A549 (cell line): ENCODE results near the gene RARA. TPM values are rescaled to one million over a fixed set of nuclear protein-coding genes. Genes with fewer than 3 reads are reported as not detected.

Source experiments
- ATAC-seq, 2 experiments: fragments of 200-7000 bp in 1 of 2; fragments of >200 bp in 1 of 2; cut with Nextera tagmentation in 1 of 2; cut with Tn5 transposase in 1 of 2; 3 replicates each; pipeline versions ENCODE4 v1.8.0 to v1.9.1; 2018 to 2020; ENCODE audit warnings: mild to moderate bottlenecking in 1 of 2, moderate library complexity in 1 of 2
- CTCF ChIA-PET: fragments of 300-600 bp; sonication (Branson Sonifier 250); formaldehyde crosslinking; extraction: SDS; loops from one replicate; lab custom pipeline; 2021; ENCODE audit warnings: antibody characterized with exemption, inconsistent platforms; lab: Yijun Ruan, JAX
- POLR2A ChIA-PET: fragments of 350-600 bp; formaldehyde crosslinking; extraction: SDS; loops from one replicate; lab custom pipeline; 2021; ENCODE audit warnings: antibody characterized with exemption, inconsistent platforms; lab: Yijun Ruan, JAX
- DNase-seq, 2 experiments: peaks; one replicate each; pipeline versions ENCODE4 v3.0.0 to v3.0.0-alpha.2; 2011 to 2016; ENCODE audit warnings: low read depth in 1 of 2, low spot score in 1 of 2
- FAIRE-seq: peaks from 2 replicates; lab custom pipeline; 2011; peaks lifted over from hg19 to GRCh38; lab: Jason Lieb, UNC
- H3K27ac ChIP-seq, 2 experiments: fragments of >200 bp; sonication (Bioruptor Twin); formaldehyde crosslinking; 3 replicates each; pipeline ENCODE4 v1.5.1; 2016 to 2017
- H3K4me1 ChIP-seq: fragments of >200 bp; sonication (Bioruptor Twin); formaldehyde crosslinking; 3 replicates; pipeline ENCODE4 v1.6.1; 2016
- H3K4me2 ChIP-seq: fragments of >200 bp; sonication (Bioruptor Twin); formaldehyde crosslinking; 3 replicates; pipeline ENCODE4 v1.6.1; 2016
- H3K4me3 ChIP-seq: fragments of >200 bp; sonication (Bioruptor Twin); formaldehyde crosslinking; 3 replicates; pipeline ENCODE4 v1.5.1; 2016
- H3K9me3 ChIP-seq: fragments of >200 bp; sonication (Bioruptor Twin); formaldehyde crosslinking; 3 replicates; pipeline ENCODE4 v1.6.1; 2016
- CBX8 ChIP-seq: fragments of 200-600 bp; sonication (generic); IDR thresholded peaks from 2 replicates; pipeline ENCODE4 v1.6.1; 2016
- HOXA7 ChIP-seq: fragments of 250-450 bp; sonication (Bioruptor Pico); IDR thresholded peaks from 2 replicates; pipeline ENCODE4 v1.5.0; 2020; ENCODE audit warnings: mild to moderate bottlenecking, moderate library complexity
- KDM1A ChIP-seq: fragments of 200-600 bp; sonication (generic); IDR thresholded peaks from 2 replicates; pipeline ENCODE4 v1.6.1; 2016; ENCODE audit warnings: low read depth, mild to moderate bottlenecking
- KDM5A ChIP-seq: fragments of 200-600 bp; sonication (generic); IDR thresholded peaks from 2 replicates; pipeline ENCODE4 v1.6.1; 2016; ENCODE audit warnings: antibody characterized with exemption, mild to moderate bottlenecking
- NFE2L2 ChIP-seq: fragments of 150-350 bp; conservative IDR thresholded peaks from 2 replicates; pipeline ENCODE4 v1.6.1; 2014; ENCODE audit warnings: low read length
- NPAS2 ChIP-seq: fragments of 250-450 bp; sonication (Bioruptor Pico); IDR thresholded peaks from 2 replicates; pipeline ENCODE4 v1.8.0; 2022; ENCODE audit warnings: mild to moderate bottlenecking, moderate library complexity, borderline replicate concordance
- PHF8 ChIP-seq: fragments of 200-600 bp; sonication (generic); IDR thresholded peaks from 2 replicates; pipeline ENCODE4 v1.6.1; 2016; ENCODE audit warnings: low read depth, mild to moderate bottlenecking, antibody characterized with exemption, moderate library complexity, borderline replicate concordance
- RCOR1 ChIP-seq: fragments of 150-350 bp; IDR thresholded peaks from 2 replicates; pipeline ENCODE4 v1.6.1; 2014; ENCODE audit warnings: antibody characterized with exemption, low read length, low read depth
- ZSCAN20 ChIP-seq: fragments of 250-450 bp; sonication (Bioruptor Pico); IDR thresholded peaks from 2 replicates; pipeline ENCODE4 v1.8.0; 2022; ENCODE audit warnings: mild to moderate bottlenecking, moderate library complexity
- WGBS: methylation state at CpG from one replicate; pipeline ENCODE4 v1.1.6; 2017; ENCODE audit errors: missing lambda C conversion rate; 5-methylcytosine and 5-hydroxymethylcytosine counted together
- polyA plus RNA-seq, 4 experiments: library from polyadenylated mRNA; depleted of rRNA in 3 of 4; stranded (reverse); fragments of >200 nt; fragmentation: RNase III in 1 of 4; extraction: RNeasy Plus Mini Kit Qiagen cat#74134 plus additional on column Dnase treatment in 1 of 4; gene quantifications; 2 replicates in 3 of 4; 3 replicates in 1 of 4; pipeline ENCODE4 v1.2.3, GENCODE V29; 2011 to 2017
- TF ChIP-seq, protein P1 (sequence below): fragments of 200-600 bp; sonication (generic); IDR thresholded peaks from 2 replicates; pipeline ENCODE4 v1.6.1; 2016; ENCODE audit warnings: antibody characterized with exemption, mild to moderate bottlenecking, moderate library complexity
- TF ChIP-seq, protein P2 (sequence below): fragments of 450-650 bp; IDR thresholded peaks from 2 replicates; pipeline ENCODE4 v1.6.1; 2014; ENCODE audit warnings: antibody characterized with exemption
- TF ChIP-seq, protein P3 (sequence below): IDR thresholded peaks from 2 replicates; pipeline ENCODE4 v1.6.1; 2012

Gene RARA
- polyA plus RNA-seq, 2 of the 4 experiments (the other 2 are of a cell fraction), result 8.6 to 17.2 TPM

DNA sequence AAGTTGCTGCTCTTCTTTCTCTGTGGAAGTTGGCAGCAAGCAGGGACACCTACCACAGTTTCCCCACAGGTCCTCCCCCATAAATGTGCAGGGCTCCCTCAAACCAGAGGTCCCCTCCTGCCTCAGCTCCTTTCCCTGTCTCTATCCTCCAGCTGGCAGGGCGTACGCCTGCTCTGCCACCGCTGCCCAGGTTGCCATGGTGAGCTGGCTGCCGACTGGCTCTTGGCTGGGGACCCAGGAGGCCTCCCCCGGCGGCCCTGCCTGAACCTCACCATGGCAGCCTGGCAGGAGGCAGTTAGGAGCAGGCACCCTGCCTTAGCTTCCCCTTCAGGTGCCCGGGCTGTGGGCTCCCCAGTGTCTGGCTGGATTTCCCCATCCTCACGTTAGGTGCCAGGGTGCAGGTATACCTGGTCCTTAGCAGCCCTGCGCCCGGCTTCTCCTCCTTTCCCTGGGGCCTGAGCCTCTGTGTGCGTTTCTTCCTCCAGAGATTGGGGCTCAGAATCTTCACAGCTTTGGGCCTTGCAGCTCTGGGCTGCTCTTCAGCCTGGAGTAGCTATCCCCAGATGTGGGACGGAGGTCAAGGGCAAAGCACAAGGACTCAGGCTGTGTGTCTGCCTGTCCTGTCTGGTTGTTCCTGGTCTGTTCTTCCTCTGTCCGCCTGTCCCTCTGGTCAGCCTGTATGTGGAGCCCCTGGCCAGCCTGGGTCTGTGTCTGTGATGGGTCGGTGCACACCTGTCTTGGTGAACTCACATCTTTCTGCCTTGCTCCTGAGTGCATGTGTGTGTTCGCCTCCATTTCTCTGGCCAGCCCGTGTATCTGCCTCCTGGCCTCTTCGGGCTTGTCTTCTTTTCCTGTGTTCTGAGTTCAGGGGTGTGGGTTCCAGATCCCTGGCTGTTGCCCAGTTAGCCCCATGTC, 39.8 kb downstream of the RARA start:
- WGBS, result 86% methylated on average over 17 of the region's 17 CpGs
- Histone ChIP-seq H3K4me2 (peak overlapping the region; percentile 12; the same call in 1 of the 3 replicates), H3K4me3 (no peak overlapping the region), H3K27ac (peak overlapping the region in 1 of 2 experiments; percentile 37; a peak in 2 of 6 replicates), H3K9me3 (no peaks in the 10 kb centered on the region), H3K4me1 (peaks cover 99% of the 10 kb centered on the region)
- POLR2A ChIA-PET, result no interaction called here
- CTCF ChIA-PET, result interaction anchor here (0.6 to 40.3 kb wide), 6 partner anchors 9 to 211 kb away, joined by 3 to 2395 read pairs (median 4); partner anchors contain the start of genes CDC6, RARA and WIPF2
- ATAC-seq (no peak), FAIRE-seq (no peak), DNase-seq (no peak)
- TF ChIP-seq HOXA7 (CRISPR knock-in tag) (no peak), CBX8 (no peak), ZSCAN20 (no peak), NPAS2 (no peak), PHF8 (no peak), NFE2L2 (no peak), RCOR1 (no peak)
- TF ChIP-seq, protein P1, sequence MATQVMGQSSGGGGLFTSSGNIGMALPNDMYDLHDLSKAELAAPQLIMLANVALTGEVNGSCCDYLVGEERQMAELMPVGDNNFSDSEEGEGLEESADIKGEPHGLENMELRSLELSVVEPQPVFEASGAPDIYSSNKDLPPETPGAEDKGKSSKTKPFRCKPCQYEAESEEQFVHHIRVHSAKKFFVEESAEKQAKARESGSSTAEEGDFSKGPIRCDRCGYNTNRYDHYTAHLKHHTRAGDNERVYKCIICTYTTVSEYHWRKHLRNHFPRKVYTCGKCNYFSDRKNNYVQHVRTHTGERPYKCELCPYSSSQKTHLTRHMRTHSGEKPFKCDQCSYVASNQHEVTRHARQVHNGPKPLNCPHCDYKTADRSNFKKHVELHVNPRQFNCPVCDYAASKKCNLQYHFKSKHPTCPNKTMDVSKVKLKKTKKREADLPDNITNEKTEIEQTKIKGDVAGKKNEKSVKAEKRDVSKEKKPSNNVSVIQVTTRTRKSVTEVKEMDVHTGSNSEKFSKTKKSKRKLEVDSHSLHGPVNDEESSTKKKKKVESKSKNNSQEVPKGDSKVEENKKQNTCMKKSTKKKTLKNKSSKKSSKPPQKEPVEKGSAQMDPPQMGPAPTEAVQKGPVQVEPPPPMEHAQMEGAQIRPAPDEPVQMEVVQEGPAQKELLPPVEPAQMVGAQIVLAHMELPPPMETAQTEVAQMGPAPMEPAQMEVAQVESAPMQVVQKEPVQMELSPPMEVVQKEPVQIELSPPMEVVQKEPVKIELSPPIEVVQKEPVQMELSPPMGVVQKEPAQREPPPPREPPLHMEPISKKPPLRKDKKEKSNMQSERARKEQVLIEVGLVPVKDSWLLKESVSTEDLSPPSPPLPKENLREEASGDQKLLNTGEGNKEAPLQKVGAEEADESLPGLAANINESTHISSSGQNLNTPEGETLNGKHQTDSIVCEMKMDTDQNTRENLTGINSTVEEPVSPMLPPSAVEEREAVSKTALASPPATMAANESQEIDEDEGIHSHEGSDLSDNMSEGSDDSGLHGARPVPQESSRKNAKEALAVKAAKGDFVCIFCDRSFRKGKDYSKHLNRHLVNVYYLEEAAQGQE, result no peak
- TF ChIP-seq, protein P2, sequence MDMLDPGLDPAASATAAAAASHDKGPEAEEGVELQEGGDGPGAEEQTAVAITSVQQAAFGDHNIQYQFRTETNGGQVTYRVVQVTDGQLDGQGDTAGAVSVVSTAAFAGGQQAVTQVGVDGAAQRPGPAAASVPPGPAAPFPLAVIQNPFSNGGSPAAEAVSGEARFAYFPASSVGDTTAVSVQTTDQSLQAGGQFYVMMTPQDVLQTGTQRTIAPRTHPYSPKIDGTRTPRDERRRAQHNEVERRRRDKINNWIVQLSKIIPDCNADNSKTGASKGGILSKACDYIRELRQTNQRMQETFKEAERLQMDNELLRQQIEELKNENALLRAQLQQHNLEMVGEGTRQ, result no peak

DNA sequence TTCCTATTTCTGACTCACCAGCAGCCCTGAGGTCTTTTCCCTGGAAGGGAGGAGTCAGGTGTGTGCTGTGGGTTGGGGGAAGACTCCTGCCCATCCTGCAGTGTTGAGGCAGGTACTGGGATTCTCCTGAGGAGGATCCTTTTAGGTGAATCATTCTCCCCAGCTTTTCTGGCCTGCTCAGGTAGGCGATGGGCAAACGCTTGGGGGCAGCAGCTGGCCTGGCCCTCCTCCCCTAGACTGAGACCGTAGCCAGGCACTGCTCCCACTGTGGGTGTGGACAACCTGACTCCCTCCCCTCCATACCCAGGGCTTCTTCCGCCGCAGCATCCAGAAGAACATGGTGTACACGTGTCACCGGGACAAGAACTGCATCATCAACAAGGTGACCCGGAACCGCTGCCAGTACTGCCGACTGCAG, 40.5 kb downstream of the RARA start:
- 81% methylated on average over 10 of the region's 10 CpGs for WGBS
- H3K4me2 ChIP-seq, result peak overlapping the region; percentile 12; the same call in 1 of the 3 replicates
- peaks cover 93% of the 10 kb centered on the region for H3K4me1 ChIP-seq
- ChIA-PET CTCF (interaction anchor here (0.6 to 40.3 kb wide), 4 partner anchors 8 to 130 kb away, joined by 3 to 2395 read pairs (median 120); partner anchors contain the start of genes CDC6, RARA and WIPF2), POLR2A (no interaction called here)
- no peak for ATAC-seq
- TF ChIP-seq, protein P3, sequence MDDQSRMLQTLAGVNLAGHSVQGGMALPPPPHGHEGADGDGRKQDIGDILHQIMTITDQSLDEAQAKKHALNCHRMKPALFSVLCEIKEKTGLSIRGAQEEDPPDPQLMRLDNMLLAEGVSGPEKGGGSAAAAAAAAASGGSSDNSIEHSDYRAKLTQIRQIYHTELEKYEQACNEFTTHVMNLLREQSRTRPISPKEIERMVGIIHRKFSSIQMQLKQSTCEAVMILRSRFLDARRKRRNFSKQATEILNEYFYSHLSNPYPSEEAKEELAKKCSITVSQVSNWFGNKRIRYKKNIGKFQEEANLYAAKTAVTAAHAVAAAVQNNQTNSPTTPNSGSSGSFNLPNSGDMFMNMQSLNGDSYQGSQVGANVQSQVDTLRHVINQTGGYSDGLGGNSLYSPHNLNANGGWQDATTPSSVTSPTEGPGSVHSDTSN, result no peak
- no peak for TF ChIP-seq KDM5A
- no peaks in the 10 kb centered on the region for H3K9me3 ChIP-seq
- no peak overlapping the region for H3K4me3 ChIP-seq
- peak overlapping the region in 1 of 2 experiments; percentile 76; a peak in 2 of 6 replicates for H3K27ac ChIP-seq
- no peak for DNase-seq
- no peak for FAIRE-seq

DNA sequence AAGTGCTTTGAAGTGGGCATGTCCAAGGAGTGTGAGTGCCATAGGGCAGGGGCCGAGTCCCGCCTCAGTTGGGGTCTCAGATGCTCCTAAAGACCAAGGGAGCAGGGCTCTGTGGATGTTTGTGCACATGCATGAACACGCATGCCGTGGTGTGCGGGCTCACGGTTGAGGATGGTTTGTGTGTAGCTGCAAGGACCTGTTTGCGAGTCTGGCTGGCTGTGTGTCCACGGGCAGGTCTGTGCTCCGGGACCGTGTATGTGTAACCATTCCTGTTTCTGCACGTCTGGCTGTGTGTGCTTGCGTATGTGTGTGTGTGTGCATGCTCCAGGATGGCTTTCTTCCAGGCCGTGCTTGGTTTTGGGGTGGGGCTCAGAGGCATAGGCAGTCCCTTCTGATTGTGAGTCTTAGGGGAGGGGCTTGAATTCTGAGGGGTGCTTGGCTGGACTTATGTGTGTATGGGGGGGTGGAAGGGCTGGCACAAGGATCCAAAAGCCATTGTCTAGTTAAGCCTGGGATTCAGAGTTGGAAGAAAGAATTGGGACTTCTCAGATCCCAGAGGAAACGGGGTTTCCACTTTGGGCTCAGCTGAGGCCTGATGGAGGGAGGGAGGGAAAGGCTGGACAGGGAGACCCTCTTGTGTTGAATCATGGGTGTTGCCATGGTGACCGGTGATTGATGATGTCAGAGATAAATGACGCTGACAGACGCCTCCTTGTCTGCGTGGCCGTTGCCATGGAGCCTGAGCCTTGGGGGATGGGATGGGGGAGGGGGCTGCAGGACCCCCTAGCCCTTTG, 41.1 kb downstream of the RARA start:
- H3K4me1 ChIP-seq, result peaks cover 92% of the 10 kb centered on the region
- no peak overlapping the region for H3K4me3 ChIP-seq
- FAIRE-seq (no peak), ATAC-seq (no peak), DNase-seq (no peak)
- WGBS, result 69% methylated on average over 19 of the region's 19 CpGs
- no peak overlapping the region; the same call in 2 of the 3 replicates for H3K4me2 ChIP-seq
- no peaks in the 10 kb centered on the region for H3K9me3 ChIP-seq
- peak overlapping the region in 1 of 2 experiments; percentile 76; a peak in 1 of 6 replicates for H3K27ac ChIP-seq
- TF ChIP-seq KDM1A, result no peak
- ChIA-PET CTCF (interaction anchor here (0.7 to 40.3 kb wide), 5 partner anchors 8 to 184 kb away, joined by 3 to 2395 read pairs (median 7); partner anchors contain the start of genes CDC6, RARA and TOP2A), POLR2A (no interaction called here)
